ENCODE results near the gene TENM3.

Gene TENM3

DNA sequence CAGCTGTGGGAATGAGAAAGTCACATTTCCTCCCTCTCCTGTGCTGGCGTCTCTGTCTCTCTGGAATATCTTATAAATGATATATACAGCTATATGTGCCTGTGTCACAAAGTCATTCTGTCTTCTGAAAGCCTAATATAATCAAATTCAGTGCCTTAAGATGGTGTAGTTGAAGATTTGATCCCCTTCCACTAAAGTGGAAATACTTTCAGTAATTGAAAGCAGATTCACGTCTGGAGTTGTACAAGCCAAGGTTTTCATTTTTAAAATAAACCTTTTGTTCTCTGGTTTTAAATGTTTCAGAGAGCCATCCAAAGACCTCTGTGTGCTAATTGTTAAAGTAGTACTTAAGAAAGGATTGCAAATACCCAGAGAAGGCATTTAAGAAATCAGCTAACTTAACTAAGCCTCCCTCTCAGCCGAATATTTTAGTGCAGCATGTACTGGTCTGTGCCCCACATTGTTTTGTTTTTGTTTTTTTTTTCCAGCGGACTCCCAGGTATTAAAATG, 206.8 kb downstream of the TENM3 start:
- peak; percentile 34 for DNase-seq (ENCODE audit: low read depth)

DNA sequence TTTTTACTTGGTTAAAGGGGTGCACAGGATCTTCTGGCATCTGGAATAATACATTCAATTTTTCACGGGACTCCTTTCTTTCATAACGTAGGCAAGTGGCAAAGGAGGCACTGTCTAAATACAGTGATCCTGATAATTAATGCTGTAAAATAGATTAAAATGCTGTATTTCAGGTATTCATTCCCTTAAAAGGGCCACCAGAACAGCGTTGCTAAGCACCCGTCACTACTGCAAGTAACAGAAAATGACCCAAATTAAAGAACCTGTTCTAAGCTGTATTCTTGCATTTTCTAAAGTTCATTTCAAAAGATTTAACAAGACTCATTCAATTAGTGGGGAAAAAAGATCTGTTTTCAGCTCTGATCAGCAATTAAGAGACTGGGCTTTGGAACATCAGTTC, 208.2 kb downstream of the TENM3 start:
- no peak for DNase-seq (ENCODE audit: low read depth)

DNA sequence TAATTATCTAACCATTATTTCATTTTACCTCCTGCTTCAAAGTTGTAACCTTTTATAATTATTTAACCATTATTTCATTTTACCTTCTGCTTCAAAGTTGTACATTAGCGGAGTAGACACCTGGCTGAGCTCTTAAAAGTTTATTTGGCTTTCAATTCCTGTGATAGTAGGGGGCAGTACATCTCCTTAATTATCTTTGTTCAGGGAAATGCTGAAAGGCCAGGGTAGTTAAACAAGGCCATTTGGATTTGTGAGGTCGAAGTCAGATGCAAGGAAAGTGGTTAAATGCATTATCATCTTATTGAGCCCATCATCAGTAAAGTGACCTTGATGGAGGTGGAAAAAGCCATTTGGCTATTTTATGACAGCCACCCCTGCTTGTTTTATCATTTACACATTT, 210.6 kb downstream of the TENM3 start:
- DNase-seq (ENCODE audit: low read depth): no peak

DNA sequence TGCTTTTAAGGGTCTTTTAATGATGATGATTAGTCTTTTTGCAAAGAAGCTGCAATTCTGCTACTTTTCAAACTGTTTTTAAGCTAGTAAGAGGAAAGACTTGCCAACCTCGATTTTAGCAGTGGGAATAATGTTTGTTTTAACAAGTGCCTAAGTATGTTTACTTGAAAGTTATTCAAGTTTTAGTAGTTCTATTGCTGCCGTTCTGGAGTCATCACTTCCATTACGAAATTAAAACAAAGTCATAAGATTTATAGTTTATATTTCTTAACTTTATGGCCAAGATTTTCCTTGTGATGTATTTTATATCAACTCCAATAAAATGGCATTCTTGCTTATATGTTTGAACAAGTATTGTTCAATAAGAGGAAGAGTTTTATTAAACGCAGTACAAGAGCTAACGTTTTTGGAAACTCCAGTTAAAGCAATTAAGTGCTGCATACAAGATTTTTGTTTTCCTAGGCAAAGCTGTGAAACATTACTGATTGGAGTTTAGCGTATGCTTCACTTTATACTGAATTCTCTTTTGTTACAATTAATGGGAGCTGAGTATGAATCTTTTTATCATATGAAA, 211.3 kb downstream of the TENM3 start:
- DNase-seq (ENCODE audit: low read depth): peak; percentile 62

DNA sequence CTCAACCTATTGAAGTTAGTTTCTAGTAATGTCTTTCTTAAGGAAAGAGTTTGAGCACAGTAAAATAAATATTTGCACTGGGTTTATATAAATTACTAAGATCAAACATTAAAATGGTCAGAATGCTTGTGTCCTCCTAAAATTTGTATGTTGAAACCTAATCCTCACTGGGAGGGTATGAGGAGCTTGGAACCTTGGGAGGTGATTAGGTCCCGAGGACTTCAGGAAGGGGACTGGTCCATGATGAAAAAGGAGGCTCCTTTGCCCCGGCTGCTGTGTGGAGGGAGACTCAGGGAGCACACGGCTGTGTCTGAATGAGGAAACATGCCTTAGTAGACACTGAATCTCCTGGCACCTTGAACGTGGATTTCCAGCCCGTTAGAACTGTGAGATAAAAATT, 221.9 kb downstream of the TENM3 start:
- DNase-seq (ENCODE audit: low read depth): no peak

DNA sequence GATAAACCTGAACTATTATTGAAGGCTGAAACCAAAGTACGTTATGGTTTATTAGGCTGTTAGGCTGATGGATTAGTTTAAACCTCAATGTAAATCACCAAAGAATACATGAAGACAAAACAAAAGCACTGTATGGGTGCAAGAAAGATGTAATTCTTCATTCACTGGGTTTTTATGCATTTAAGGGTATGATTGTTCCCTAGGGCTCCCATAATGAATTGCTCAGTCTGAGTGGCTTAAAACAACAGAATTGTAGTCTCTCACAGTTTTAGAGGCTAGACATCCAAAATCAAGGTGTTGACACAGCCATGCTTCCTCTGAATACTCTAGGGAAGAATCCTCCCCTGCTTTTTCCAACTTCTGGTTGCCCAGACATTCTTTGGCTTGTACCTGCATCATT, 222.8 kb downstream of the TENM3 start:
- no peak for DNase-seq (ENCODE audit: low read depth)

DNA sequence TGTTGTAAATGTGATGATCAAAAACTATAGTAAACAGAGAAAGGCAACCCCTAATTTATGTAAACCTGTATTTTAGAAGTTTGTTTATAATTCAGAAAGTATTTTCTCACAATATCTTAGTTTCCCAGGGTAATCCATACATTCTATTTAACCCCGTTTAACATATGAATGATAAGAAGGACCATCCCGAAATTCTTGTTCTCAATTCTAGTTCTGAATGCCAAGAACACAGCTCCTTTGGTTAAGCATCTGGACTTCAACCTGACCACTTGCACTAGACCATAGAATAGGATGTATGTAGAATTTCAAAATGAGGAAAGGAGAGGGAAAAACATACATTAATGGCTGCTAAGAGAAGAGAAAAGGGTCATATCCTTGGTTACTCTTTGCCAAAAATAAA, 227.0 kb downstream of the TENM3 start:
- DNase-seq (ENCODE audit: low read depth): no peak

DNA sequence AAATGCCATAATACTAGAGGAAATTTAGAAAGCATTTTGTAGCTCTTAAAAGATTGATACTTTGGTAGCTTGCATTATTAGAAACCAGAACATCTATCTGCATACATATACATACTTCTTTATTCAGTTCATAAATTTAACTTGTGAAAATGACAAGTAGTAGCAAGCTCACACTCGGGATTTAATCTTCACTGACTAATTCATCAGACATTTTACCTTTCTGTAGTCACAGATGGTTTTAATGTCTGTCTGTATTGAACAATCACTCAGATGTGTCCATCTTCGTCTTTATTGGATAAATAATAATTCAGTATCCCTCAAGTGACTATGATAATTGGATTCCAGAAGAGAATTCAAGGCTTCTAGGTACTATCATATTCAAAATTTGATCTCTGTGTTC, 232.3 kb downstream of the TENM3 start:
- DNase-seq (ENCODE audit: low read depth): no peak

DNA sequence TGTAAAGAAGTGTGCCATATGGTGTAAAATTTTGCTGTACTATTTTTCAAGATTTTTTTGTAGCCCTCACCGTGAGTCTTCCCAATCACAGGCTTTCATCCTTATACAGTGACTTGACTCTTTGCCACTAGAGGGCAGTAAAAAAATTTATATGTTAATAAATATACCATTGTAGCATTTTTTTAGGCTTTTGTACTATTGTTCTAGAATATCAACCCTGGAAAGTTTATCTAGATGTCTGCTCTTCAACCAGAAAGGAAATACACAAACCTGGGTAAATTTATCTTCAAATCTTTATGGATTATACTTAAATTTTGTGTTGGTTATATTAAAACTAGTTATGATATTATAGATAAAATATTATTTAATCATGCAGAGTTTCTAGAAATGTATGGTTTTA, 235.3 kb downstream of the TENM3 start:
- peak; percentile 18 for DNase-seq (ENCODE audit: low read depth)

DNA sequence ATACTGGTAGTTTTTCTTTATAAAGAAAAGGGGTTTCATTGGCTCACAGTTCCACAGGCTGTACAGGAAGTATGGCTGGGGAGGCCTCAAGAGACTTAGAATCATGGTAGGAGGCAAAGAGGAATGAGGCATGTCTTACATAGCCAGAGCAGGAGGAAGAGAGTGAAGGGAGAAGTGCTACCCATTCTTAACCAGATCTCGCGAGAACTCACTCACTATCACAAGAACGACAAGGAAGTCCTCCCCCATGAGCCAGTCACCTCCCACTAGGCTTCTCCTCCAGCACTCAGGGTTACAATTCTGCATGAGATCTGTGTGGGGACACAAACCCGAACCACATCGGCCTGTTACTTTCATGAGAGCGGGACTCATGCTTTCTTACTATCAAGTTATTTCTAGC, 240.5 kb downstream of the TENM3 start:
- DNase-seq (ENCODE audit: low read depth): no peak

DNA sequence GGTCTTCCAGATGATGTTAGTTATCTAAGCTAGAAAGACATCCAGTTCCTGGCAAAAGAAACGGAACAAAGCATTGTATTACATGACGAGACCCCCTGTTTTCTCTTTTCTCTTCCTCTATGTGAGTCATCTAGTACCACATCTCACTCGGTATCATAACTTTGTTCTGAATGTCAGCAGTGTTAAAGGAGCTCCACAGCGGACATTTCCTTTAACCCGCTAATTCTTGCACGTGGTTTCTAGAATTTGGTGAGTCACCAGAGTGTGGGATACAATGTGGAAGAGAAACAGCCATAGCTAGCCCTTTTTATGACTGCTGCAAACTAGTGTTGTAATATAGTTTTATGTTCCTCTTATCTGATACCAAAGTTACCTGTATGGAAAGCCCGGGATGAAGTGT, 243.7 kb downstream of the TENM3 start:
- DNase-seq (ENCODE audit: low read depth): no peak

DNA sequence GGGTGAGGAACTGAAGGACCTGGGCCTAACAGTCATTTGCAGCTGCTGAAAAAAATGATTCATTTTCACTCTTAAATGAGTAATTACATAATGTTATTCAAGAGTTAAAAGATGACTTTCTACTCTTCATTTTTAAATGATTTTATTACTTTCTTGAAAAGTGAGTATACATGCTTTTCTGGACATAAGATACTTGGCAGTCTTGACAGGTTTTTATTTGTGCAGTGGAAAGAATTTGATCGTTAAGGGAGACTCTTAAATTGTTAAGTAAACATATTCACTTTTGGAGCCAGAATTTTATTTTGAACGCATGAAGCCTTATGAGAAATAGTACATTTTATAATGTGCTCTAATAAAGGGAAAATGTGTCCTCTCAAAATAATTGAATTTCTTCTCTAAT, 245.7 kb downstream of the TENM3 start:
- DNase-seq (ENCODE audit: low read depth): no peak

DNA sequence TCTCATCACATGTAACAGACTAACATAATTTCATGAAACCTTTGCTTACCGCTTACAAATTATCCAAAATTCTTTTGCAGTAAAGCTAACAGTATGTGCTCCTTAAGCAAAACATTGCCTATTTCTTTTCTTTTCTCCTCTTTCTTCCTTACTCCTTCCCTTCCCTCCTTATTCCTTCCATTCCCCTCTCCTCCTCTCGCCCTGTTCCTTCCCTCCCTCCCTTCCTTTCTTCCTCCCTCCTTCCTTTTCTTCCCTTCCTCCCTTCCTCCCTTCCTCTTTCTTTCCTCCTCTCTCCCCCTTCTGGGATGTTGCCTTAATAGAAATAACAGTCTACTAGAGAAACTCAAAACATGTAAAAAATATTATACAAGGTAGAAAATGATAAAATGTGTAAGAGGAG, 246.4 kb downstream of the TENM3 start:
- no peak for DNase-seq (ENCODE audit: low read depth)

DNA sequence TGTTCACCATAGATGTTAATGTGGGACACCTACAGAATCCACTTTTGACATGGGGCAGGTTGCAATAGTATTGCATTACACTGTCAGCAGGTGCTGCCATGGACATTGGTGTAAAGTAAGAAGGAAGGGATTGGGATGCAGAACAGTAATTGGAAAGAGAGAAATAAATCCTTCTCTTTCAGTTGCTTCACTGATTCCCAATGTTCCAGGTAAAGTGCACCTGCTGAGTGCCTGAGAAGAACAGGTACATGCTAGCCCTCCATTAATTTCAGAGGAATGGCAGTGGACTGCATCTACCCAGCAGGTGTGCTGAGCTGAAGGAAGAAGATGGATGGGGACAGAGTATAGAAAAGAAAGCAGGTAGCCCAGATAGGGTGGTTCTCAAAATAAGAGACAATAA, 248.5 kb downstream of the TENM3 start:
- no peak for DNase-seq (ENCODE audit: low read depth)

DNA sequence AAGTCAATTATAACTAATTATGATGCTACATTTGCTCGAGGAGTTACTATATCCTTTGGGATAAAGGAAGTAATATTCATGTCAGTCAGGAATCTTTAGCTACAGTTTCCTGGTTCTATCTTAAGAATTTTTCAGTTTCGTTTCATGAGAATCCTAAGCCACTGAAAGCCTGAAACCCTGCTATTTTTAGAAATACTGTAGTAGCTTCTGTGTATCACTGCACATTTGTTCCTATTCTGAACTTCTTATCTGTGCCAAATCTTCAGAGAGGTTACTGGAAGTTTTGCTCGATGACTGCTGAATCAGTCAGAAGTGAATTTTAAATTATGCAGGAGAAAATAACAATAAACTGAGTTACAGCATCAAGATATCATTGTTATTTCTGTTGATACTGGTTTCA, 249.2 kb downstream of the TENM3 start:
- peak; percentile 49 for DNase-seq (ENCODE audit: low read depth)

DNA sequence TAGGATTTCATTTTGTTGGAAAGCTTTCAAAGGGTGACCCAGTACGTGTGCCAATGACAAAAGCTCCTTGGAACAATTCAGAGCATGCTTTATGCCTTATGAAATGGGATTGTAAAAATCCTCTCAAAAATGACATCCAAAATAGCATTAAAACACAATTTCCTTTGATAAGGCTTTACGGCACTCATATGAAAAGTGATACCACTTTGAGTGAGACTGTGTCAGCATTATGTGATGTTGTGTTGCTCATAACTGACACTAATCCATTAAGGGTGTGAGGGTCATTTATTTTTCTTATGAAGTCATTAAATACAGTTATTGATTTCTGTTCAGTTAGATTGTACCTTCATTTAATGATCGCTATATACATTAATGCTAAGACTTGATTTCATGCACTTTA, 250.2 kb downstream of the TENM3 start:
- DNase-seq (ENCODE audit: low read depth): no peak

DNA sequence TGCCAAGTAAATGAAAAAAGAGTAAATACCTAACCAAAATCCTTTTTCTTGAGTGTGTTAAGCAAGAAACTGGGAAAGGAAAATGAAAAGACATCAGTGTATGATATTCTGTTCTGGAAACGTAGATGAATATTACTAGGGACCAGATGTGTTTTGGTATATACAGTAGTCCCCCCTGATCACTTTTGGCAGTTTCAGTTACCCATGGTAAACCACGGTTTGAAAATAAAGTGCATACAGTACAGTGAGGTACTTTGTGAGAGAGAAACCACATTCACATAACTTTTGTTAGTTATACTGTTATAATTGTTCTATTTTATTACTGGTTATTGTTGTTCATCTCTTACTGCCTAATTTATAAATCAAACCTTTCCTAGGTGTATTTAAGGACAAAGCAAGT, 250.9 kb downstream of the TENM3 start:
- no peak for DNase-seq (ENCODE audit: low read depth)

DNA sequence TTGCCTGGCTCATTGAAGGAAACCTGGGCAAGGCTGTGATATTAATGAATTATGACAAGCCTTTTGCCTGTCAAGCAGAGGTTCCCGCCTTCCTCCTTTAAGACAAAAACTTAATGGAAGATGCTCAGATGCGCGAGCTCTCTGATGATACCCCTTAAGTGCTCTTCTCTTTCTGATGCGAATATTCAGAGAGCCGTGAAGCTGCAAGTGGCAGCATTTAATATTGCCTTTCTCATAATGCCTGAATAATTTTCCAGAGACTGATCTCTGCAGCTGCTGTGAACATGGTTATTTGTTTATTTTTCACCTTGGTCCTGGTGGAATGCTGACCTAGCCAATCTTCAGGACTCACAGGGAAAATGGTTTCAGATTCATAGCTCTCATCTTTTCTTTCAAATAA, 251.8 kb downstream of the TENM3 start:
- no peak for DNase-seq (ENCODE audit: low read depth)

DNA sequence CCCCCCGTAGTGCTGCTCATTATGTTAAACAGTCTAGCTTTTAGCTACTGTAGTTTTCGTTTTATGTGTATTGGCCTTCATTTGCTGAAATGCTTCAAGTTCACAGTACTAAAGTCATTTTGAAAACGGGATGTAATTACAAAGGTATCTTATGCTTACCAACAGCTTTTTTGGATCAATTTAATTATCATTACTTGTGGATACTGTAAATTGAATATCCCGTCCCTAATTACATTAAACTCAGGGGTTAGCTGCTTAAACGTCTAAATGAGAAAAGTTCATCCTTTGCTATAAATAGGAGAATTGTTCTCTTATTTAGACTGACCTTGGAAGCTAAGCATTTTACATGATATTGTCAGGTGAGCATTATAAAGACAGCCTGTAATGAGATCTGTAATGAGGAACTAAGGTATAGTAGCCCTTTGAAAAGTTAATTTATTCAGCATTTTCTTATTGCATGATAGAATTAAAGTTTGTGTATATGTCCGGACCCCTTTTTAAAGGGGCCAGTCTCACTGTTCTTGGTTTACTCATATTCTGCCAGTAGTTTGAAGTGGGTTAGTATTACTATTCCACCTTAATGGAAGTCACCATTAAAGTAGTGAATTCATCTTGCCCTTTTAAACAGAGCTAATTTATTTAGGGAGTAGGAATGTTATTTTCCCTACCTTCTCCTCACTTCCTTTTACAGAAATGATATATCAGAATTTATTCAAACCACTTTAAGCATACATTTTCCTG, 252.6 kb downstream of the TENM3 start:
- no peak for DNase-seq (ENCODE audit: low read depth)

DNA sequence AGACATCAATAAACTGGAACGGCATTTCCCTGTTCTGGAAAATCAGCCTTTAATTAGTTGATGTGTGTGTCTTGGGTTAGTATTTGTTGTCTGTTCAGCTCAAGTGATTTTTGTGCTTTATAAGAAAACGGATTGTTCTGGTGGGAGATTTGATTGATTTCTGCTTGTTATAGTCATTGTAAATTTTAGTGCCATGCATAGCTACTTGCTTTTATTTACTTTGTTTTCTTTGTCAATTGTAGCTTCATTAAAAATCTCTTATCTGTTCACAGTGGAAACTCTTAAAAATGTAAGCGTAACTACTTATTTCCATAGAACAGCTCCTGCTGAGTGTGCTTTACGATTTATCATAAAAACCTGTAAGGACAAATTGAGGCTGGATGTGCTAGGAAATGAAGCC, 253.2 kb downstream of the TENM3 start:
- no peak for DNase-seq (ENCODE audit: low read depth)

DNA sequence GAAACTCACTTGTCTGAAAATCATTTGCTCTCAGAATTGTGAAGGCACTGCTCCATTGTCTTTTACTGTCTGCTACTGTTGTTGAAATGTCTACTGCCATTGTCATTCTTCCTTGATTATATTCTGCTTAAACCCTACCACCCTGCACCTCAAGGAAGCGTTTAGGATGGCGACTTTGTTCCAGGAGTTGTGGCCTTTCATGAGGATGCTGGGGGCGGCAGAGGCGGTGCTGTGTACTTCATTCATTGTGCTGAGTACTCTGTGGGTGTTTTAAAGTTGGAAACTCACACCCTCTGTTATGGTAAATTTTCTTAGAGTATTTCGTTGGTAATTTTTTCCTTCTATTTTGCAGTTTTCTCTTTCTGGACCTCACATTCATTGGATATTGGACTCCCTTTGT, 258.9 kb downstream of the TENM3 start:
- DNase-seq (ENCODE audit: low read depth): no peak

DNA sequence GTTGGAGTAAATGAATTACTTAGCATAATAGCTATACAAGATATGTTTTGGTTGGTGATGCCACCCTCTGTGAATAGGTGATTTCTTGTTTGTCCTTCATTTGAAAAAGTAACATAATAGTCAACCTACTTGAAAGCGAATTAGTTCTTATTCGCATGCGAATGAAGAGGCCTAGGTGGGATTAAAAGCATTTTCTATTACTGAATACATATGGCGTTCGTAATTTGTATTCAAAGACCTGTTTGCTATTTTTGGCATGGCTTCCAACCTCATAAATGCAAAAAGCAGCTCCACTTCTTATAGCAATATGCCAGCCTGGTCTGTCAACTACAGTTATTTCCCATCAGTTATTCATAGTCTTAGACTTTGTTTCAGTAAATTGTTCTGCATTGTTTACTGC, 261.3 kb downstream of the TENM3 start:
- DNase-seq (ENCODE audit: low read depth): no peak

DNA sequence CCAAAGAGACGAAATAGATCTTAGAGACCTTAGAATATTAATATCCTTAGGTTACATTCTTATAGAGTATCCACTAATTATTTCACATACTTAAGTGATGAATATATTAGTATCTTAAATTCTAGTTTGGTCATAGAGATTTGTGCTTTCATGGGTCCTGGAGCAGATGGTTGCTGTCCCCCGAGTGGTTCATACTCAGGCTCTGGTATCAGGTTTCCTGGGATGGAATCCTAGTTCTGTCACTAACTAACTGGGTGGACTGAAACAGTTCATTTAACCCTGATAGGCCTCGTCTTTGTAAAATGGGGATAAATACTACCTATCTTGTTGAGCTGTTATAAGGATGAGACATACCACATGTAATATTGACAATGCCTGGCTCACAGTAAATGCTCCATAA, 264.6 kb downstream of the TENM3 start:
- no peak for DNase-seq (ENCODE audit: low read depth)

DNA sequence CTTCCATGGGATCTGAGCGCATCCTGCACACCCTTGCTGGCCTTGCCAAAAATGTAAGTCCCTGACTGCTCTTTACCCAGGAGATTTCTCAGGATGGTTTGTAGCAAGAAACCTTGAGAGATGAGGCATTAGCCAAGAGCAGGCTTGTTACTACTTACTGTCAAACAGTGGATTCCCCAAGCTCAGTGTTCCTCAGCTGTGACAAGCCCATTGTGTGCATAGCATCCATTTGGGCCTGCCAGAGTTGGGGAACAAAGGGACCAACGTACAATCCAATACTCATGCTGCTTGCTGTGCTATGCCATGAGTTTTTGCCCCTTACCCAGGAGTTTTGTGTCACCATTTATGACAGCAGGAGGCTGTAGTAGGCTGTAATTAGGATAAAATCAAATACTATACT, 267.6 kb downstream of the TENM3 start:
- no peak for DNase-seq (ENCODE audit: low read depth)

Measured in fibroblast of gingiva (primary cell).